Psoas muscle (tissue), 8 donors: Measurements from ENCODE around the gene HSD3B7. TPM values are rescaled to one million over a fixed set of nuclear protein-coding genes. Genes with fewer than 3 reads are reported as not detected.

ENCODE experiments used
- ATAC-seq, 4 donors: fragments of 200-7000 bp; cut with Tn5 transposase; one replicate each; pipeline ENCODE4 v1.9.1; 2020; ENCODE audit warnings: moderate library complexity in 3 of 4, mild to moderate bottlenecking in 2 of 4
- DNase-seq, 2 donors: peaks; one replicate each; pipeline ENCODE4 v3.0.0-alpha.2; 2020
- H3K27ac ChIP-seq: fragments of 200-600 bp; one replicate; pipeline ENCODE4 v1.8.0; 2022
- H3K27me3 ChIP-seq, 3 donors: fragments of 200-600 bp in 1 of 3; one replicate each; pipeline versions ENCODE4 v1.6.1 to v1.8.0; 2013 to 2022; ENCODE audit warnings: low read length in 2 of 3, mild to moderate bottlenecking in 2 of 3, moderate library complexity in 1 of 3; ENCODE audit not compliant: insufficient read depth in 3 of 3
- H3K36me3 ChIP-seq, 2 donors: fragments of 200-600 bp in 1 of 2; one replicate each; pipeline versions ENCODE4 v1.6.1 to v1.8.0; 2013 to 2022; ENCODE audit warnings: low read depth in 1 of 2, mild to moderate bottlenecking in 1 of 2, moderate library complexity in 1 of 2; ENCODE audit not compliant: insufficient read depth in 1 of 2
- H3K4me1 ChIP-seq: fragments of 200-600 bp; one replicate; pipeline ENCODE4 v1.8.0; 2022
- H3K4me3 ChIP-seq: fragments of 200-600 bp; one replicate; pipeline ENCODE4 v1.8.0; 2022; ENCODE audit warnings: mild to moderate bottlenecking
- H3K9me3 ChIP-seq: fragments of 200-600 bp; one replicate; pipeline ENCODE4 v1.8.0; 2022
- CTCF ChIP-seq: fragments of 200-600 bp; IDR thresholded peaks from one replicate; pipeline ENCODE4 v1.8.0; 2022; ENCODE audit warnings: antibody characterized with exemption
- WGBS, 3 donors: extraction: QIAGEN DNeasy Blood & Tissue Kit; methylation state at CpG; one replicate each; pipeline versions ENCODE4 v1.1.6 to v1.1.7; 2013; 5-methylcytosine and 5-hydroxymethylcytosine counted together
- intact Hi-C, 2 donors: fragments of 100-400 bp; cut with DNase I; formaldehyde crosslinking; loops; one replicate each; pipeline versions ENCODE4 v1.11.0 to v1.14.2; 2022
- polyA plus RNA-seq, 3 donors: library from polyadenylated mRNA; stranded (reverse); fragments of 200-250 nt; gene quantifications; one replicate each; pipeline ENCODE4 v1.2.3, GENCODE V29; 2013
- total RNA-seq, 4 donors: library from RNA; stranded (reverse); fragmentation: NEBNext Ultra II Directional in 2 of 4; extraction: Animal tissue kit (Norgen Biotek cat#: 25700) in 2 of 4; gene quantifications; one replicate each; pipeline versions ENCODE4 v1.2.1 to v1.2.4, GENCODE V29; 2021 to 2023
- donor health status: healthy with polysubstance abuse.
- donor health status: DM: no; HTN: no; CAD: no; lungs with moderate emphysema.
- donor health status: Bipolar disorder and iron deficiency.
- donor health status: healthy.
- donor health status: DM: yes; HTN: yes; CAD: no.
- donor health status: DM: no; HTN: no; CAD: no.
- donor health status: DM: no; HTN: no; CAD: no.
- donor health status: DM: yes; HTN: yes; CAD: no.

Gene HSD3B7
- total and polyA plus RNA-seq, 7 donors = 3.2 to 12.8 (median 4.9) TPM

GRCh38 chr16:31000671-31001382, 15.8 kb downstream of the HSD3B7 start:
- Histone ChIP-seq H3K4me1 (peaks cover 6% of the 10 kb centered on the region), H3K9me3 (no peaks in the 10 kb centered on the region), H3K36me3 (no peaks in the 10 kb centered on the region), H3K27ac (no peak overlapping the region), H3K4me3 (no peak overlapping the region), H3K27me3 (no peaks in the 10 kb centered on the region)
- 80 to 88% (median 85%) methylated on average over 19 of the region's 19 CpGs for WGBS, 3 donors
- TF ChIP-seq CTCF = no peak
- intact Hi-C loops = no loop called here
- DNase-seq (no peak), ATAC-seq (no peak)

DNA sequence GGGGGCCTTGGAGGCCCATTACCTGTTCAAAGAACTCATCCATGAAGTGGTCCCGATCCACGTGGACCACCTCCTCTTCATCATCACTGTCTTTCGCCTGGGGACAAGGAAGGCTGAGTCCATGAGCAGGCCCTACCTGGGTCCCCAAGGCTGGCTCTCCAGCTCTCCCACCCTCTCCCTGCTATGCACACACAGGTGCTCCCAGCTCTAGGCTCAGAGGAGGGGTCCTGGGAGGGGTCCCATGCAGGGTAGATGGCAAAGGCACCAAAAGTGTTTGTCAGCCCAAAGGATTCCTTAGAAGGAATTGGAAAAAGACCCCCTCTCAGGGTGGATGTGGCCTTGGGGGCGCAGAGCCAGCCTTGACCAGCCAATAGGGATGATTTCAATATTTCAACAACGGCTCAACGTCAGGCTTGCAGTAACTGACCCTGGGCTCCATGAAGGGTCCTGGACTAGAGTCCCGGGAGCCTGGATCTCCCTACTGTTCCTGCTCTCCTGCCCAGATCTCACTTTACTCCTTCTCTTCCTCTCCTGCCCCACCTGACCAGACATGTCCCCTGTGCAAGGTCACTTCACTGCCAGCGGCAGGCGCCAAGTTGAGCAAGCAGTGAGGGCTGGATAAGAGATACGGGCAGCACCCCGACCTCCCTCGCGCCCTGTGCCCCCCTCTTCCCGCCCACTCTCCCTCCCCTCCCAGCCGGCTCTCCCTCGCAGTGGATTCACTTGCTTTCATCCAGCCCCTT, 16.7 kb downstream of the HSD3B7 start:
- Histone ChIP-seq H3K4me3 (no peak overlapping the region), H3K36me3 (no peaks in the 10 kb centered on the region), H3K27ac (no peak overlapping the region), H3K9me3 (no peaks in the 10 kb centered on the region), H3K27me3 (peaks cover 0 to 2% (median 0%) of the 10 kb centered on the region in 3 donors), H3K4me1 (peaks cover 6% of the 10 kb centered on the region)
- DNase-seq (no peak), ATAC-seq (no peak)
- TF ChIP-seq CTCF = no peak
- intact Hi-C loops = no loop called here
- WGBS, 3 donors = 56 to 60% (median 57%) methylated on average over 16 of the region's 16 CpGs

- Histone ChIP-seq H3K9me3 (no peaks in the 10 kb centered on the region), H3K27ac (no peak overlapping the region), H3K36me3 (no peaks in the 10 kb centered on the region), H3K27me3 (peaks cover 0 to 2% (median under 1%) of the 10 kb centered on the region in 3 donors), H3K4me3 (no peak overlapping the region), H3K4me1 (peaks cover 6% of the 10 kb centered on the region)
- ATAC-seq = no peak
- intact Hi-C loops = no loop called here
- WGBS, 3 donors = 52 to 60% (median 58%) methylated on average over 10 of the region's 10 CpGs
- no peak for TF ChIP-seq CTCF
- no peak for DNase-seq
These were observed 17.3 kb downstream of the HSD3B7 start for GRCh38 chr16:31002250-31002700.

GRCh38 chr16:31002862-31003341, 17.9 kb downstream of the HSD3B7 start:
- 71 to 83% (median 81%) methylated on average over 8 to 9 of the region's 9 CpGs for WGBS, 3 donors
- Histone ChIP-seq H3K27me3 (peaks cover 0 to 6% (median 2%) of the 10 kb centered on the region in 3 donors), H3K4me1 (peaks cover under 1% of the 10 kb centered on the region), H3K36me3 (no peaks in the 10 kb centered on the region), H3K4me3 (no peak overlapping the region), H3K27ac (no peak overlapping the region), H3K9me3 (no peaks in the 10 kb centered on the region)
- intact Hi-C loops = no loop called here
- no peak for TF ChIP-seq CTCF
- ATAC-seq = no peak
- no peak for DNase-seq
